KMS-11 (cell line): ENCODE data around the gene FREY1.

Experiments
- H2AFZ ChIP-seq: fragments of 200-600 bp; sonication (generic); 2 replicates; pipeline ENCODE4 v1.6.1; 2016; ENCODE audit warnings: antibody characterized with exemption, mixed run types, low read depth
- H3K27ac ChIP-seq: fragments of 200-600 bp; sonication (generic); 2 replicates; pipeline ENCODE4 v1.6.1; 2016; ENCODE audit warnings: mild to moderate bottlenecking, mixed run types
- H3K27me3 ChIP-seq: fragments of 200-600 bp; sonication (generic); 2 replicates; pipeline ENCODE4 v1.6.1; 2017; ENCODE audit warnings: mild to moderate bottlenecking, low read depth, mixed run types, moderate library complexity; ENCODE audit not compliant: insufficient read depth
- H3K36me3 ChIP-seq: fragments of 200-600 bp; sonication (generic); 2 replicates; pipeline ENCODE4 v1.6.1; 2017; ENCODE audit warnings: mild to moderate bottlenecking, mixed run types; ENCODE audit not compliant: insufficient read depth
- H3K4me1 ChIP-seq: fragments of 200-600 bp; sonication (generic); 2 replicates; pipeline ENCODE4 v1.6.1; 2016; ENCODE audit warnings: mild to moderate bottlenecking, low read depth, mixed run types; ENCODE audit not compliant: poor library complexity, severe bottlenecking
- H3K4me2 ChIP-seq: fragments of 200-600 bp; sonication (generic); 2 replicates; pipeline ENCODE4 v1.7.0; 2016; ENCODE audit warnings: mild to moderate bottlenecking, mixed run types
- H3K4me3 ChIP-seq: fragments of 200-600 bp; sonication (generic); IDR thresholded peaks from 2 replicates; pipeline ENCODE4 v1.6.1; 2017; ENCODE audit warnings: low read depth, low read length, mixed read lengths; ENCODE audit not compliant: insufficient read depth
- H3K79me2 ChIP-seq: fragments of 200-600 bp; sonication (generic); 2 replicates; pipeline ENCODE4 v1.6.1; 2016; ENCODE audit warnings: low read depth, mixed run types; ENCODE audit not compliant: insufficient read depth
- H3K9ac ChIP-seq: fragments of 200-600 bp; sonication (generic); 2 replicates; pipeline ENCODE4 v1.6.1; 2016; ENCODE audit warnings: mild to moderate bottlenecking, mixed run types
- H4K20me1 ChIP-seq: fragments of 200-600 bp; sonication (generic); 2 replicates; pipeline ENCODE4 v1.6.1; 2016; ENCODE audit warnings: mild to moderate bottlenecking, mixed run types; ENCODE audit not compliant: insufficient read depth
- CTCF ChIP-seq: fragments of 200-600 bp; sonication (generic); conservative IDR thresholded peaks from 2 replicates; pipeline ENCODE4 v1.6.1; 2017; ENCODE audit warnings: low read depth, mild to moderate bottlenecking, antibody characterized with exemption, low read length, moderate library complexity, mixed read lengths

The FREY1 gene

GRCh38 chr11:45904309-45904915, 2.7 kb downstream of the FREY1 start:
- no peaks in the 10 kb centered on the region for H3K36me3 ChIP-seq
- H3K4me1 ChIP-seq, result no peaks in the 10 kb centered on the region
- H3K4me3 ChIP-seq, result no peak overlapping the region
- H3K9ac ChIP-seq, result no peak overlapping the region
- peaks cover 12% of the 10 kb centered on the region; the same call in 1 of the 2 replicates for H3K27me3 ChIP-seq
- H3K79me2 ChIP-seq, result no peaks in the 10 kb centered on the region
- H3K4me2 ChIP-seq, result no peak overlapping the region
- no peak overlapping the region for H3K27ac ChIP-seq
- TF ChIP-seq CTCF, result no peak
- H2AFZ ChIP-seq, result no peak overlapping the region
- no peaks in the 10 kb centered on the region for H4K20me1 ChIP-seq

GRCh38 chr11:45902452-45903380, 4.4 kb downstream of the FREY1 start:
- Histone ChIP-seq H3K9ac (no peak overlapping the region), H3K4me3 (no peak overlapping the region), H3K4me2 (no peak overlapping the region), H3K27ac (no peak overlapping the region), H3K27me3 (peaks cover 27% of the 10 kb centered on the region; the same call in 1 of the 2 replicates), H3K36me3 (no peaks in the 10 kb centered on the region), H3K79me2 (no peaks in the 10 kb centered on the region), H4K20me1 (no peaks in the 10 kb centered on the region), H2AFZ (no peak overlapping the region), H3K4me1 (no peaks in the 10 kb centered on the region)
- no peak for TF ChIP-seq CTCF

GRCh38 chr11:45901626-45902025, 5.4 kb downstream of the FREY1 start:
- H3K4me1 ChIP-seq, result no peaks in the 10 kb centered on the region

More at GRCh38 chr11:45901626-45902025, 5.4 kb downstream of the FREY1 start:
- no peak for TF ChIP-seq CTCF
- Histone ChIP-seq H3K4me3 (no peak overlapping the region), H3K79me2 (no peaks in the 10 kb centered on the region), H2AFZ (no peak overlapping the region), H3K36me3 (no peaks in the 10 kb centered on the region), H4K20me1 (no peaks in the 10 kb centered on the region), H3K27ac (no peak overlapping the region), H3K27me3 (peaks cover 31% of the 10 kb centered on the region; the same call in 1 of the 2 replicates), H3K4me2 (no peak overlapping the region), H3K9ac (no peak overlapping the region)
